HCT116 (cell line): Measurements from ENCODE around the gene RARB. TPM values are rescaled to one million over a fixed set of nuclear protein-coding genes. Genes with fewer than 3 reads are reported as not detected.

Experiments
- ATAC-seq: fragments of 200-7000 bp; cut with Tn5 transposase; 2 replicates; pipeline ENCODE4 v1.9.1; 2020; ENCODE audit warnings: mild to moderate bottlenecking, moderate library complexity
- BruUV-seq: library from RNA; stranded (reverse); fragments of 400-500 nt; replicated peaks from 2 replicates; lab custom pipeline; 2021; lab: Mats Ljungman, UMichigan
- CTCF ChIA-PET: fragments of 300-600 bp; sonication (Branson Sonifier 250); formaldehyde crosslinking; loops from one replicate; lab custom pipeline; 2021; ENCODE audit warnings: antibody characterized with exemption; lab: Charles Lee
- POLR2A ChIA-PET: fragments of 300-600, 350-600 bp; sonication (Branson Sonifier 250); formaldehyde crosslinking; loops from one replicate; lab custom pipeline; 2021; ENCODE audit warnings: antibody characterized with exemption; lab: Charles Lee
- RAD21 ChIA-PET, 2 experiments: fragments of 300-600 bp; sonication (Branson Sonifier 250); formaldehyde crosslinking; loops; one replicate each; lab custom pipeline; 2023; ENCODE audit warnings: low total read pairs in 2 of 2; ENCODE audit not compliant: uncharacterized antibody in 2 of 2, unreplicated experiment in 2 of 2, low non-redundant PET in 1 of 2; lab: Charles Lee
- DNase-seq: peaks from one replicate; pipeline ENCODE4 v3.0.0-alpha.2; 2010; ENCODE audit warnings: low read depth, low spot score
- H2AFZ ChIP-seq: fragments of 200-600 bp; shearing (Covaris generic), sonication (generic); 2 replicates; pipeline ENCODE4 v1.6.1; 2017; ENCODE audit warnings: low read depth, mixed run types, mixed read lengths, antibody characterized with exemption, low read length; ENCODE audit not compliant: poor library complexity, severe bottlenecking
- H3K27ac ChIP-seq: 2 replicates; pipeline ENCODE4 v1.5.1; 2012; ENCODE audit warnings: low read depth, low read length
- H3K27me3 ChIP-seq: fragments of 200-600 bp; sonication (generic); 2 replicates; pipeline ENCODE4 v1.6.1; 2016; ENCODE audit warnings: mixed run types, low read length, mixed read lengths; ENCODE audit not compliant: insufficient read depth
- H3K36me3 ChIP-seq, 2 experiments: fragments of 200-500 bp in 1 of 2; fragments of 200-600 bp in 1 of 2; sonication (Bioruptor generic) in 1 of 2; sonication (generic) in 1 of 2; 2 replicates each; pipeline versions ENCODE4 v1.5.1 to v1.6.1; 2014 to 2016; ENCODE audit warnings: low read length in 2 of 2, inconsistent platforms in 1 of 2, mixed read lengths in 1 of 2, mixed run types in 1 of 2; ENCODE audit not compliant: insufficient read depth in 2 of 2, control insufficient read depth in 1 of 2
- H3K4me1 ChIP-seq, 2 experiments: fragments of 200-600 bp in 1 of 2; sonication (generic) in 1 of 2; 2 replicates each; pipeline versions ENCODE4 v1.5.1 to v1.6.1; 2012 to 2017; ENCODE audit warnings: low read length in 2 of 2, inconsistent platforms in 1 of 2, mild to moderate bottlenecking in 1 of 2, mixed read lengths in 1 of 2, mixed run types in 1 of 2, moderate library complexity in 1 of 2; ENCODE audit not compliant: insufficient read depth in 2 of 2, control insufficient read depth in 1 of 2
- H3K4me2 ChIP-seq: fragments of 200-600 bp; sonication (generic); 2 replicates; pipeline ENCODE4 v1.6.1; 2017; ENCODE audit warnings: mixed run types, low read length, mixed read lengths
- H3K4me3 ChIP-seq, 2 experiments: fragments of 200-600 bp in 1 of 2; sonication (generic) in 1 of 2; replicated peaks in 1 of 2; 2 replicates each; pipeline ENCODE4 v1.5.1; 2011 to 2016; ENCODE audit warnings: low read length in 2 of 2, control low read depth in 1 of 2, low read depth in 1 of 2, mild to moderate bottlenecking in 1 of 2, mixed read lengths in 1 of 2, mixed run types in 1 of 2
- H3K79me2 ChIP-seq: fragments of 200-600 bp; sonication (generic); 2 replicates; pipeline ENCODE4 v1.6.1; 2017; ENCODE audit warnings: mild to moderate bottlenecking, mixed run types, low read length, moderate library complexity, mixed read lengths; ENCODE audit not compliant: insufficient read depth
- H3K9ac ChIP-seq: fragments of 200-600 bp; sonication (generic); 2 replicates; pipeline ENCODE4 v1.6.1; 2016; ENCODE audit warnings: low read length, mixed read lengths
- H3K9me2 ChIP-seq: fragments of 200-600 bp; sonication (generic), shearing (Covaris generic); 2 replicates; pipeline ENCODE4 v1.6.1; 2017; ENCODE audit warnings: mixed run types, mild to moderate bottlenecking, moderate library complexity; ENCODE audit not compliant: insufficient read depth
- H3K9me3 ChIP-seq, 2 experiments: fragments of 200-500 bp in 1 of 2; fragments of 200-600 bp in 1 of 2; sonication (Bioruptor generic) in 1 of 2; sonication (generic) in 1 of 2; 2 replicates each; pipeline ENCODE4 v1.6.1; 2014 to 2017; ENCODE audit warnings: low read length in 2 of 2, mixed read lengths in 2 of 2, inconsistent platforms in 1 of 2, low read depth in 1 of 2, mild to moderate bottlenecking in 1 of 2, mixed run types in 1 of 2, moderate library complexity in 1 of 2; ENCODE audit not compliant: control insufficient read depth in 1 of 2, insufficient read depth in 1 of 2
- H4K20me1 ChIP-seq: fragments of 200-600 bp; sonication (generic), shearing (Covaris generic); 2 replicates; pipeline ENCODE4 v1.6.1; 2017; ENCODE audit warnings: mixed run types, mild to moderate bottlenecking, moderate library complexity; ENCODE audit not compliant: insufficient read depth
- CTCF ChIP-seq, 3 experiments: fragments of 200-600 bp in 1 of 3; sonication (generic) in 1 of 3; IDR thresholded peaks in 2 of 3; conservative IDR thresholded peaks in 1 of 3; 2 replicates each; pipeline ENCODE4 v1.5.1; 2012 to 2017; ENCODE audit warnings: low read depth in 2 of 3, low read length in 2 of 3, antibody characterized with exemption in 1 of 3, borderline replicate concordance in 1 of 3, control low read depth in 1 of 3, mild to moderate bottlenecking in 1 of 3, mixed read lengths in 1 of 3, mixed run types in 1 of 3, moderate library complexity in 1 of 3; ENCODE audit not compliant: insufficient read depth in 1 of 3
- ELF1 ChIP-seq: IDR thresholded peaks from 2 replicates; pipeline ENCODE4 v1.6.1; 2012; ENCODE audit warnings: low read depth, borderline replicate concordance
- EZH2phosphoT487 ChIP-seq: fragments of 200-600 bp; IDR thresholded peaks from 2 replicates; pipeline ENCODE4 v1.6.1; 2018; ENCODE audit warnings: antibody characterized with exemption, borderline replicate concordance
- POLR2AphosphoS5 ChIP-seq: IDR thresholded peaks from 2 replicates; pipeline ENCODE4 v1.6.1; 2011; ENCODE audit warnings: mild to moderate bottlenecking, low read depth, low read length, moderate library complexity
- REST ChIP-seq: IDR thresholded peaks from 2 replicates; pipeline ENCODE4 v1.6.1; 2012; ENCODE audit warnings: low read depth
- SIN3A ChIP-seq: IDR thresholded peaks from 2 replicates; pipeline ENCODE4 v1.6.1; 2012; ENCODE audit warnings: low read depth
- TCF7L2 ChIP-seq: IDR thresholded peaks from 2 replicates; pipeline ENCODE4 v1.7.0; 2011; ENCODE audit warnings: borderline replicate concordance, inconsistent platforms; ENCODE audit not compliant: insufficient read depth, insufficient read length; ENCODE audit errors: extremely low read depth
- ZFX ChIP-seq: fragments of 450-650 bp; IDR thresholded peaks from 2 replicates; pipeline ENCODE4 v1.6.1; 2017
- intact Hi-C: fragments of 100-400 bp; cut with micrococcal nuclease; formaldehyde crosslinking; loops from 2 replicates; pipeline ENCODE4 v1.10.0; 2022
- total RNA-seq: library from RNA; stranded (reverse); gene quantifications from one replicate; pipeline ENCODE4 v1.2.1, GENCODE V29; 2021; ENCODE audit not compliant: unreplicated experiment

Gene RARB
- total RNA-seq, 1 experiment from 2014 or later: not detected

DNA sequence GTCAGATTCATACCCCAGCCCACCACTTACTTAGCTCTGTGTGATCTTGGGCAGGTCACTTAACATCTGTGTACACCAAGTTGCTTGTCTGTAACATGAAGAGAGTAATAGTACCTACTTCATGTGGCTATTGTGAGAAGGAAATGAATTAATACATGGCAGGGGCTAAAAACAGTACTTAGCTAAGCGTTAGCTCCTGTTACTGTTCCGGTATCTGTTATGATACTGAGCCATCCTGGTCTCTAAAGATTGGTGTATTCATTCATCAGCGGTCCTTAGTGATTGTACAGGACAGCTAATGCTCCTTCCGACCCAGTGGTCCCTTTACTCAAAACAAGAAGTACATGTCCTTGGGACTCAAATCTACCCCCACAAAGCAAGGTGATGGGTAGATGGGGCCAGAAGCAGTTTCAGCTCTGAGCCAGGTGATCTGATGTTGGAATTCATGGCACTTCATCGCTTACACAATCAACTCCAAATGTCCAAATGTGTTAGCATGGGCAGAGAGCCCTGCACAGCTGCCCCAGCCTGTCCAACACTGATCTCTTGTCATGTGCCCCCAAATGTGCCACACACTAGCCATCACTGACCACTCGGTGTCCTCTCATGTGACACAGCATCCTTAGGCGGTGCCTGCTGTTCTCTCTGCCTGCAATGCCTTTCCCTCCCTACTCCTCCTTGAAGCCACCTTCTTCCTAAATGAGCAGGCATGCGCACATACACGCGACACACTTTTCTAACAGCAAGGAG is 84.1 kb downstream of the RARB start:
- no peaks in the 10 kb centered on the region for H3K4me1 ChIP-seq
- BruUV-seq: no TSS peak
- no peak for TF ChIP-seq POLR2AphosphoS5
- TF ChIP-seq CTCF (IDR thresholded peaks at IDR 0.05 in 2 of 3, conservative IDR thresholded peaks at IDR 0.05 in 1 of 3; ENCODE audit: borderline replicate concordance in 1 of 3, insufficient read depth in 1 of 3, low read depth in 2 of 3, low read length in 2 of 3): no peak
- TF ChIP-seq REST: no peak
- no peak for TF ChIP-seq SIN3A
- TF ChIP-seq EZH2phosphoT487: no peak
- TF ChIP-seq TCF7L2: no peak
- TF ChIP-seq ELF1: no peak
- no peak for TF ChIP-seq ZFX
- TF ChIP-seq, all 23 proteins: peak for 0
- H4K20me1 ChIP-seq: no peaks in the 10 kb centered on the region
- H3K27ac ChIP-seq: no peak overlapping the region
- H3K9ac ChIP-seq: no peak overlapping the region
- no peaks in the 10 kb centered on the region for H3K9me3 ChIP-seq
- H3K4me2 ChIP-seq: no peak overlapping the region
- no peak overlapping the region for H2AFZ ChIP-seq
- ChIA-PET RAD21 (no interaction called here), POLR2A (no interaction called here), CTCF (no interaction called here)
- H3K27me3 ChIP-seq: peaks cover 11% of the 10 kb centered on the region; the same call in 1 of the 2 replicates
- DNase-seq (no peak), ATAC-seq (no peak)
- no peaks in the 10 kb centered on the region for H3K36me3 ChIP-seq
- intact Hi-C loops: no loop called here
- H3K9me2 ChIP-seq: no peaks in the 10 kb centered on the region
- H3K4me3 ChIP-seq: no peak overlapping the region
- no peaks in the 10 kb centered on the region for H3K79me2 ChIP-seq
